GM23338 (cell line): Measurements from ENCODE around the gene HCRTR1. TPM values are rescaled to one million over a fixed set of nuclear protein-coding genes. Genes with fewer than 3 reads are reported as not detected.

ENCODE experiments used
- ATAC-seq: fragments of 200-7000 bp; cut with Tn5 transposase; 3 replicates; pipeline ENCODE4 v1.9.1; 2020
- DNase-seq: peaks from one replicate; pipeline ENCODE4 v3.0.0-alpha.2; 2015; ENCODE audit warnings: low spot score
- H2AFZ ChIP-seq: fragments of 200-600 bp; sonication (generic); 2 replicates; pipeline ENCODE4 v1.8.0; 2016; ENCODE audit warnings: antibody characterized with exemption, mild to moderate bottlenecking, moderate library complexity
- H3F3A ChIP-seq: fragments of 200-600 bp; sonication (generic); replicated peaks from 2 replicates; pipeline ENCODE4 v1.8.0; 2017; ENCODE audit warnings: antibody characterized with exemption, mixed run types, low read depth
- H3K27ac ChIP-seq: fragments of 200-600 bp; sonication (generic); 2 replicates; pipeline ENCODE4 v1.6.1; 2016; ENCODE audit warnings: low read depth
- H3K27me3 ChIP-seq: fragments of 200-600 bp; sonication (generic); 2 replicates; pipeline ENCODE4 v1.8.0; 2016; ENCODE audit warnings: mild to moderate bottlenecking, mixed run types, moderate library complexity; ENCODE audit not compliant: insufficient read depth
- H3K36me3 ChIP-seq: fragments of 200-600 bp; sonication (generic); 2 replicates; pipeline ENCODE4 v1.8.0; 2016; ENCODE audit warnings: mild to moderate bottlenecking; ENCODE audit not compliant: insufficient read depth
- H3K4me1 ChIP-seq: fragments of 200-600 bp; sonication (generic); 2 replicates; pipeline ENCODE4 v1.8.0; 2016; ENCODE audit warnings: mild to moderate bottlenecking, moderate library complexity; ENCODE audit not compliant: insufficient read depth
- H3K4me2 ChIP-seq: fragments of 200-600 bp; sonication (generic); 2 replicates; pipeline ENCODE4 v1.7.1; 2017; ENCODE audit warnings: mixed run types
- H3K4me3 ChIP-seq: fragments of 200-600 bp; sonication (generic); 2 replicates; pipeline ENCODE4 v1.6.1; 2016; ENCODE audit warnings: mixed run types
- H3K79me2 ChIP-seq: fragments of 200-600 bp; sonication (generic); replicated peaks from 2 replicates; pipeline ENCODE4 v1.8.0; 2017; ENCODE audit warnings: mild to moderate bottlenecking; ENCODE audit not compliant: insufficient read depth
- H3K9me2 ChIP-seq: fragments of 200-600 bp; sonication (generic); 2 replicates; pipeline ENCODE4 v1.8.0; 2017; ENCODE audit not compliant: insufficient read depth
- H4K20me1 ChIP-seq: fragments of 200-600 bp; sonication (generic); replicated peaks from 2 replicates; pipeline ENCODE4 v1.8.0; 2017; ENCODE audit warnings: mild to moderate bottlenecking; ENCODE audit not compliant: insufficient read depth
- H3K27ac Mint-ChIP-seq: 2 replicates; pipeline ENCODE4 v1.8.0; 2020; ENCODE audit warnings: inconsistent platforms, mild to moderate bottlenecking, moderate library complexity, mixed read lengths
- H3K27me3 Mint-ChIP-seq: 3 replicates; pipeline ENCODE4 v1.8.0; 2022; ENCODE audit warnings: low read depth, mild to moderate bottlenecking, moderate library complexity, mixed read lengths, inconsistent platforms; ENCODE audit not compliant: insufficient read depth, poor library complexity
- H3K36me3 Mint-ChIP-seq: 3 replicates; pipeline ENCODE4 v1.8.0; 2021; ENCODE audit warnings: low read depth, mild to moderate bottlenecking, inconsistent platforms, moderate library complexity, mixed read lengths
- H3K4me1 Mint-ChIP-seq: 3 replicates; pipeline ENCODE4 v1.8.0; 2020; ENCODE audit warnings: mild to moderate bottlenecking, inconsistent platforms, mixed read lengths
- H3K4me3 Mint-ChIP-seq: 3 replicates; pipeline ENCODE4 v1.8.0; 2021; ENCODE audit warnings: moderate library complexity, mild to moderate bottlenecking, inconsistent platforms, mixed read lengths
- H3K9me3 Mint-ChIP-seq: 3 replicates; pipeline ENCODE4 v1.8.0; 2020; ENCODE audit warnings: moderate library complexity, mild to moderate bottlenecking, inconsistent platforms, mixed read lengths
- ETS1 ChIP-seq: IDR thresholded peaks from 2 replicates; pipeline ENCODE4 v1.6.1; 2016; ENCODE audit warnings: antibody characterized with exemption
- EZH2phosphoT487 ChIP-seq: fragments of 200-600 bp; sonication (generic); IDR thresholded peaks from one replicate; pipeline ENCODE4 v1.8.1; 2018; ENCODE audit warnings: antibody characterized with exemption; ENCODE audit not compliant: unreplicated experiment
- NANOG ChIP-seq: IDR thresholded peaks from 2 replicates; pipeline ENCODE4 v1.6.1; 2016; ENCODE audit warnings: antibody characterized with exemption, borderline replicate concordance
- STAT1 ChIP-seq: IDR thresholded peaks from one replicate; pipeline ENCODE4 v1.6.1; 2016; ENCODE audit warnings: antibody characterized with exemption; ENCODE audit not compliant: unreplicated experiment
- ZNF114 ChIP-seq: fragments of 250-450 bp; sonication (Bioruptor Pico); IDR thresholded peaks from 2 replicates; pipeline ENCODE4 v1.5.0; 2020; ENCODE audit warnings: mild to moderate bottlenecking, moderate library complexity
- polyA plus RNA-seq: library from polyadenylated mRNA; unstranded; fragments of >200 nt; fragmentation: Nextera tagmentation; extraction: Ambion mirVana; gene quantifications from 2 replicates; pipeline ENCODE4 v1.2.1, GENCODE V29; 2016
- total RNA-seq: library from RNA; depleted of rRNA; stranded (reverse); fragments of >200 nt; shearing (Covaris generic); gene quantifications from 2 replicates; pipeline ENCODE4 v1.2.3, GENCODE V29; 2014
- TF ChIP-seq, protein P1 (sequence below): fragments of 250-450 bp; sonication (Bioruptor Pico); IDR thresholded peaks from 2 replicates; pipeline ENCODE4 v1.5.0; 2020; ENCODE audit warnings: mild to moderate bottlenecking, moderate library complexity
- TF ChIP-seq, protein P2 (sequence below), 2 experiments: fragments of 200-600 bp in 1 of 2; sonication (generic) in 1 of 2; conservative IDR thresholded peaks; 2 replicates each; pipeline versions ENCODE4 v1.5.1 to v1.6.1; 2016 to 2017; ENCODE audit warnings: antibody characterized with exemption in 2 of 2, low read depth in 2 of 2, mild to moderate bottlenecking in 2 of 2, moderate library complexity in 1 of 2

Gene HCRTR1
- total and polyA plus RNA-seq, 2 experiments from 2014 or later, result 0.15 to 1.0 TPM

GRCh38 chr1:31615414-31615813 is 2.1 kb upstream of the HCRTR1 start (continued):
- TF ChIP-seq, protein P1, sequence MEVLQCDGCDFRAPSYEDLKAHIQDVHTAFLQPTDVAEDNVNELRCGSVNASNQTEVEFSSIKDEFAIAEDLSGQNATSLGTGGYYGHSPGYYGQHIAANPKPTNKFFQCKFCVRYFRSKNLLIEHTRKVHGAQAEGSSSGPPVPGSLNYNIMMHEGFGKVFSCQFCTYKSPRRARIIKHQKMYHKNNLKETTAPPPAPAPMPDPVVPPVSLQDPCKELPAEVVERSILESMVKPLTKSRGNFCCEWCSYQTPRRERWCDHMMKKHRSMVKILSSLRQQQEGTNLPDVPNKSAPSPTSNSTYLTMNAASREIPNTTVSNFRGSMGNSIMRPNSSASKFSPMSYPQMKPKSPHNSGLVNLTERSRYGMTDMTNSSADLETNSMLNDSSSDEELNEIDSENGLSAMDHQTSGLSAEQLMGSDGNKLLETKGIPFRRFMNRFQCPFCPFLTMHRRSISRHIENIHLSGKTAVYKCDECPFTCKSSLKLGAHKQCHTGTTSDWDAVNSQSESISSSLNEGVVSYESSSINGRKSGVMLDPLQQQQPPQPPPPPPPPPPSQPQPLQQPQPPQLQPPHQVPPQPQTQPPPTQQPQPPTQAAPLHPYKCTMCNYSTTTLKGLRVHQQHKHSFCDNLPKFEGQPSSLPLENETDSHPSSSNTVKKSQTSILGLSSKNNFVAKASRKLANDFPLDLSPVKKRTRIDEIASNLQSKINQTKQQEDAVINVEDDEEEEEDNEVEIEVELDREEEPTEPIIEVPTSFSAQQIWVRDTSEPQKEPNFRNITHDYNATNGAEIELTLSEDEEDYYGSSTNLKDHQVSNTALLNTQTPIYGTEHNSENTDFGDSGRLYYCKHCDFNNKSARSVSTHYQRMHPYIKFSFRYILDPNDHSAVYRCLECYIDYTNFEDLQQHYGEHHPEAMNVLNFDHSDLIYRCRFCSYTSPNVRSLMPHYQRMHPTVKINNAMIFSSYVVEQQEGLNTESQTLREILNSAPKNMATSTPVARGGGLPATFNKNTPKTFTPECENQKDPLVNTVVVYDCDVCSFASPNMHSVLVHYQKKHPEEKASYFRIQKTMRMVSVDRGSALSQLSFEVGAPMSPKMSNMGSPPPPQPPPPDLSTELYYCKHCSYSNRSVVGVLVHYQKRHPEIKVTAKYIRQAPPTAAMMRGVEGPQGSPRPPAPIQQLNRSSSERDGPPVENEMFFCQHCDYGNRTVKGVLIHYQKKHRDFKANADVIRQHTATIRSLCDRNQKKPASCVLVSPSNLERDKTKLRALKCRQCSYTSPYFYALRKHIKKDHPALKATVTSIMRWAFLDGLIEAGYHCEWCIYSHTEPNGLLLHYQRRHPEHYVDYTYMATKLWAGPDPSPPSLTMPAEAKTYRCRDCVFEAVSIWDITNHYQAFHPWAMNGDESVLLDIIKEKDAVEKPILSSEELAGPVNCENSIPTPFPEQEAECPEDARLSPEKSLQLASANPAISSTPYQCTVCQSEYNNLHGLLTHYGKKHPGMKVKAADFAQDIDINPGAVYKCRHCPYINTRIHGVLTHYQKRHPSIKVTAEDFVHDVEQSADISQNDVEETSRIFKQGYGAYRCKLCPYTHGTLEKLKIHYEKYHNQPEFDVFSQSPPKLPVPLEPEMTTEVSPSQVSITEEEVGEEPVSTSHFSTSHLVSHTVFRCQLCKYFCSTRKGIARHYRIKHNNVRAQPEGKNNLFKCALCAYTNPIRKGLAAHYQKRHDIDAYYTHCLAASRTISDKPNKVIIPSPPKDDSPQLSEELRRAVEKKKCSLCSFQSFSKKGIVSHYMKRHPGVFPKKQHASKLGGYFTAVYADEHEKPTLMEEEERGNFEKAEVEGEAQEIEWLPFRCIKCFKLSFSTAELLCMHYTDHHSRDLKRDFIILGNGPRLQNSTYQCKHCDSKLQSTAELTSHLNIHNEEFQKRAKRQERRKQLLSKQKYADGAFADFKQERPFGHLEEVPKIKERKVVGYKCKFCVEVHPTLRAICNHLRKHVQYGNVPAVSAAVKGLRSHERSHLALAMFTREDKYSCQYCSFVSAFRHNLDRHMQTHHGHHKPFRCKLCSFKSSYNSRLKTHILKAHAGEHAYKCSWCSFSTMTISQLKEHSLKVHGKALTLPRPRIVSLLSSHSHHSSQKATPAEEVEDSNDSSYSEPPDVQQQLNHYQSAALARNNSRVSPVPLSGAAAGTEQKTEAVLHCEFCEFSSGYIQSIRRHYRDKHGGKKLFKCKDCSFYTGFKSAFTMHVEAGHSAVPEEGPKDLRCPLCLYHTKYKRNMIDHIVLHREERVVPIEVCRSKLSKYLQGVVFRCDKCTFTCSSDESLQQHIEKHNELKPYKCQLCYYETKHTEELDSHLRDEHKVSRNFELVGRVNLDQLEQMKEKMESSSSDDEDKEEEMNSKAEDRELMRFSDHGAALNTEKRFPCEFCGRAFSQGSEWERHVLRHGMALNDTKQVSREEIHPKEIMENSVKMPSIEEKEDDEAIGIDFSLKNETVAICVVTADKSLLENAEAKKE (CRISPR knock-in tag), result no peak
- TF ChIP-seq STAT1, result no peak
- TF ChIP-seq NANOG, result no peak

- Mint-ChIP-seq H3K4me1 (peaks cover 9% of the 10 kb centered on the region), H3K9me3 (no peaks in the 10 kb centered on the region), H3K27ac (no peak overlapping the region), H3K4me3 (no peak overlapping the region), H3K27me3 (peaks cover 19% of the 10 kb centered on the region), H3K36me3 (no peaks in the 10 kb centered on the region)
- no peaks in the 10 kb centered on the region for H4K20me1 ChIP-seq
- no peaks in the 10 kb centered on the region for H3K36me3 ChIP-seq
- H3K4me2 ChIP-seq, result no peak overlapping the region
- no peak overlapping the region for H3K4me3 ChIP-seq
- no peaks in the 10 kb centered on the region for H3F3A ChIP-seq
- H3K4me1 ChIP-seq, result no peaks in the 10 kb centered on the region
- DNase-seq (no peak), ATAC-seq (no peak)
- peaks cover 25% of the 10 kb centered on the region for H3K27me3 ChIP-seq
- H3K9me2 ChIP-seq, result no peaks in the 10 kb centered on the region
- H3K27ac ChIP-seq, result no peak overlapping the region
- no peak overlapping the region for H2AFZ ChIP-seq
- no peaks in the 10 kb centered on the region for H3K79me2 ChIP-seq
- no peak for TF ChIP-seq STAT1
- TF ChIP-seq EZH2phosphoT487, result no peak
- TF ChIP-seq ZNF114 (CRISPR knock-in tag), result no peak
- TF ChIP-seq, protein P2, sequence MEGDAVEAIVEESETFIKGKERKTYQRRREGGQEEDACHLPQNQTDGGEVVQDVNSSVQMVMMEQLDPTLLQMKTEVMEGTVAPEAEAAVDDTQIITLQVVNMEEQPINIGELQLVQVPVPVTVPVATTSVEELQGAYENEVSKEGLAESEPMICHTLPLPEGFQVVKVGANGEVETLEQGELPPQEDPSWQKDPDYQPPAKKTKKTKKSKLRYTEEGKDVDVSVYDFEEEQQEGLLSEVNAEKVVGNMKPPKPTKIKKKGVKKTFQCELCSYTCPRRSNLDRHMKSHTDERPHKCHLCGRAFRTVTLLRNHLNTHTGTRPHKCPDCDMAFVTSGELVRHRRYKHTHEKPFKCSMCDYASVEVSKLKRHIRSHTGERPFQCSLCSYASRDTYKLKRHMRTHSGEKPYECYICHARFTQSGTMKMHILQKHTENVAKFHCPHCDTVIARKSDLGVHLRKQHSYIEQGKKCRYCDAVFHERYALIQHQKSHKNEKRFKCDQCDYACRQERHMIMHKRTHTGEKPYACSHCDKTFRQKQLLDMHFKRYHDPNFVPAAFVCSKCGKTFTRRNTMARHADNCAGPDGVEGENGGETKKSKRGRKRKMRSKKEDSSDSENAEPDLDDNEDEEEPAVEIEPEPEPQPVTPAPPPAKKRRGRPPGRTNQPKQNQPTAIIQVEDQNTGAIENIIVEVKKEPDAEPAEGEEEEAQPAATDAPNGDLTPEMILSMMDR (conservative IDR thresholded peaks at IDR 0.05; ENCODE audit: low read depth in 2 of 2), result no peak
- TF ChIP-seq, protein P1 (CRISPR knock-in tag), result no peak
- TF ChIP-seq ETS1, result no peak
Measured at GRCh38 chr1:31615939-31616338, 1.6 kb upstream of the HCRTR1 start.
